Breast epithelium (tissue), 4 donors: ENCODE results near the gene NME9. TPM values are rescaled to one million over a fixed set of nuclear protein-coding genes. Genes with fewer than 3 reads are reported as not detected.

Experiments
- DNase-seq, 2 donors: peaks; one replicate each; pipeline ENCODE4 v3.0.0-alpha.2; 2019; ENCODE audit warnings: low spot score in 2 of 2
- H3K27ac ChIP-seq, 2 donors: fragments of 200-600 bp; sonication (generic) in 1 of 2; one replicate each; pipeline ENCODE4 v1.5.1; 2016 to 2019; ENCODE audit warnings: mild to moderate bottlenecking in 1 of 2
- H3K27me3 ChIP-seq, 2 donors: fragments of 200-600 bp; sonication (generic) in 1 of 2; one replicate each; pipeline versions ENCODE4 v1.5.1 to v1.6.0; 2017 to 2019; ENCODE audit warnings: control low read depth in 1 of 2, mild to moderate bottlenecking in 1 of 2
- H3K36me3 ChIP-seq: fragments of 200-600 bp; one replicate; pipeline ENCODE4 v1.5.1; 2019
- H3K4me1 ChIP-seq, 2 donors: fragments of 200-600 bp; sonication (generic); one replicate each; pipeline ENCODE4 v1.5.1; 2016 to 2019; ENCODE audit warnings: control low read depth in 1 of 2
- H3K4me3 ChIP-seq, 3 donors: fragments of 200-600 bp; sonication (generic); 1 replicate in 2 of 3; 2 replicates in 1 of 3; pipeline ENCODE4 v1.5.1; 2016 to 2019; ENCODE audit warnings: mild to moderate bottlenecking in 3 of 3, moderate library complexity in 2 of 3
- H3K9me3 ChIP-seq, 2 donors: fragments of 200-600 bp; sonication (generic) in 1 of 2; one replicate each; pipeline ENCODE4 v1.5.1; 2016 to 2019; ENCODE audit warnings: control low read depth in 1 of 2
- POLR2A ChIP-seq: fragments of 450-650 bp; IDR thresholded peaks from one replicate; pipeline ENCODE4 v1.6.1; 2016; ENCODE audit warnings: antibody characterized with exemption, mild to moderate bottlenecking, moderate library complexity
- POLR2AphosphoS5 ChIP-seq, 3 donors: sonication (generic); formaldehyde crosslinking; IDR thresholded peaks; one replicate each; pipeline ENCODE4 v1.6.1; 2017; ENCODE audit warnings: antibody characterized with exemption in 3 of 3
- intact Hi-C: fragments of 100-400 bp; cut with DNase I; formaldehyde crosslinking; loops from one replicate; pipeline ENCODE4 v1.15.1; 2023; ENCODE audit warnings: low total_unique reads
- total RNA-seq, 3 donors: library from RNA; depleted of rRNA; stranded (reverse); fragments of >200 nt; gene quantifications; one replicate each; pipeline ENCODE4 v1.1.0, GENCODE V29; 2016
- TF ChIP-seq, protein P1 (sequence below), 3 donors: fragments of 450-650 bp; IDR thresholded peaks; one replicate each; pipeline ENCODE4 v1.5.1; 2016 to 2017; ENCODE audit warnings: antibody characterized with exemption in 3 of 3, mild to moderate bottlenecking in 3 of 3, moderate library complexity in 3 of 3

The NME9 gene
- total RNA-seq, 3 donors from 2014 or later = 0.48 to 1.3 (median 0.98) TPM

DNA sequence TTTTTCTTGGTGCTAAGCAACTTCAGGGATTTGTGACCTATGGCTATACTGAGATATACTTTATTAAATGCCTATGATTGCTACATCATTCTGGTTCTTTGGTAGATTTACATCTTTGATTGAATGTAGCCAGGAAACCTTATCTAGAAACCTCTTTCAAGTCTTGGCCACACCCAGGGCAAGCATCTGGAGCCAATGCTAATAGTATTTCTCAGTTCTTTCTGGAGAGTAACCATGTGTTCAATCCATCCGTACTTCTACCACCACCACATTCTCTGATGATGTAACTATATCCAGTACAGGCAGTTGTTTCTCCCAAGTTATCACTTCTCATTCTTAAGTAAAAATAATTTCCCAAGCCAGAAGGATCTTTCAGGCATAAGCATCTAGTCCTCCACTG, 69.0 kb downstream of the NME9 start:
- H3K9me3 ChIP-seq = no peaks in the 10 kb centered on the region
- intact Hi-C loops = no loop called here
- TF ChIP-seq POLR2AphosphoS5 (IDR thresholded peaks at IDR 0.05) = no peak
- TF ChIP-seq POLR2A = no peak
- TF ChIP-seq, protein P1, sequence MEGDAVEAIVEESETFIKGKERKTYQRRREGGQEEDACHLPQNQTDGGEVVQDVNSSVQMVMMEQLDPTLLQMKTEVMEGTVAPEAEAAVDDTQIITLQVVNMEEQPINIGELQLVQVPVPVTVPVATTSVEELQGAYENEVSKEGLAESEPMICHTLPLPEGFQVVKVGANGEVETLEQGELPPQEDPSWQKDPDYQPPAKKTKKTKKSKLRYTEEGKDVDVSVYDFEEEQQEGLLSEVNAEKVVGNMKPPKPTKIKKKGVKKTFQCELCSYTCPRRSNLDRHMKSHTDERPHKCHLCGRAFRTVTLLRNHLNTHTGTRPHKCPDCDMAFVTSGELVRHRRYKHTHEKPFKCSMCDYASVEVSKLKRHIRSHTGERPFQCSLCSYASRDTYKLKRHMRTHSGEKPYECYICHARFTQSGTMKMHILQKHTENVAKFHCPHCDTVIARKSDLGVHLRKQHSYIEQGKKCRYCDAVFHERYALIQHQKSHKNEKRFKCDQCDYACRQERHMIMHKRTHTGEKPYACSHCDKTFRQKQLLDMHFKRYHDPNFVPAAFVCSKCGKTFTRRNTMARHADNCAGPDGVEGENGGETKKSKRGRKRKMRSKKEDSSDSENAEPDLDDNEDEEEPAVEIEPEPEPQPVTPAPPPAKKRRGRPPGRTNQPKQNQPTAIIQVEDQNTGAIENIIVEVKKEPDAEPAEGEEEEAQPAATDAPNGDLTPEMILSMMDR (IDR thresholded peaks at IDR 0.05) = no peak
- no peaks in the 10 kb centered on the region for H3K4me1 ChIP-seq
- H3K27ac ChIP-seq = no peak overlapping the region
- no peak for DNase-seq
- H3K27me3 ChIP-seq = no peaks in the 10 kb centered on the region
- H3K36me3 ChIP-seq = no peaks in the 10 kb centered on the region
- no peak overlapping the region for H3K4me3 ChIP-seq

DNA sequence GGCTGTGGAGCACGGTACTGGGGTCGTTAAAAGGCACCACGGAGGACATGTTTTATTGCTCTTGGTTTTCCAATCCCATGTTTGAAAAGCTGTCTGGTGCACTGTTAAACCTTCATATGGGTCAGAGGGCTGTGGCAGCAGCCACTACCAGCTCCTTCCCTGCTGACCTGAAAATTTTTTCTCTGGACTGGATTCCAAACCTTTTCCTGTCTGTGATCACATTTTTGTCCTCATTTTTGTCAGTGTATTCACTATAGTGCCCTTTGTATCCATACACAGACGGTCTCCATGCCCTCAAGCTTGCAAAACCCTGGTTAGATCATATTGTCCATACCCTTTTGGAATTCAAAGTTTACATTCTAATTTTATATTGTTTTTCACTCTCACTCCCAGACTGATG, 70.5 kb downstream of the NME9 start:
- TF ChIP-seq POLR2A (no peak), POLR2AphosphoS5 (IDR thresholded peaks at IDR 0.05) (no peak)
- TF ChIP-seq, protein P1 (IDR thresholded peaks at IDR 0.05) = no peak
- H3K9me3 ChIP-seq = no peaks in the 10 kb centered on the region
- no peaks in the 10 kb centered on the region for H3K27me3 ChIP-seq
- H3K27ac ChIP-seq = no peak overlapping the region
- no peak for DNase-seq
- intact Hi-C loops = loop anchor here (10.0 kb wide), 1 partner anchor 146 kb away; no protein-coding TSS in a partner anchor
- H3K4me3 ChIP-seq = no peak overlapping the region
- H3K36me3 ChIP-seq = no peaks in the 10 kb centered on the region
- no peaks in the 10 kb centered on the region for H3K4me1 ChIP-seq

DNA sequence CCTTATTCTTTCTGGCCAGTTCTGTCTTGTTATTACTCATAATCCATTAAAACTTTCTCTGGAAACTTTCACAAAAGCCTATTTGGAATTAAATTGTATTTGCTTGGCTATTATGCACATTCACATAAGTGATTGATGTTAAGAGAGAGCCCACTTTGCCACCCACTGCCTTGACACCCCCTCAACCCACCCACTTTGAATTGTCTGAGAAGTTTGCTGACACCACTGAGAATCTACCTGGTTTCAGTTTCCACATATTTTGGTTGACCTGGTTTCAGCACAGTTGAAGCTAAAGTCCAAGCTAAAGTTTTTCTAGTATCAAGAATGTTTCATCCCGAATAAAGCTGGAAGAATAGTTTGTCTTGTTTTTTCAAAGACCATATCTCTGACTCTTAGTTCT, 71.7 kb downstream of the NME9 start:
- intact Hi-C loops = loop anchor here (10.0 kb wide), 1 partner anchor 147 kb away; no protein-coding TSS in a partner anchor
- TF ChIP-seq POLR2A (no peak), POLR2AphosphoS5 (IDR thresholded peaks at IDR 0.05) (no peak)
- TF ChIP-seq, protein P1 (IDR thresholded peaks at IDR 0.05) = no peak

DNA sequence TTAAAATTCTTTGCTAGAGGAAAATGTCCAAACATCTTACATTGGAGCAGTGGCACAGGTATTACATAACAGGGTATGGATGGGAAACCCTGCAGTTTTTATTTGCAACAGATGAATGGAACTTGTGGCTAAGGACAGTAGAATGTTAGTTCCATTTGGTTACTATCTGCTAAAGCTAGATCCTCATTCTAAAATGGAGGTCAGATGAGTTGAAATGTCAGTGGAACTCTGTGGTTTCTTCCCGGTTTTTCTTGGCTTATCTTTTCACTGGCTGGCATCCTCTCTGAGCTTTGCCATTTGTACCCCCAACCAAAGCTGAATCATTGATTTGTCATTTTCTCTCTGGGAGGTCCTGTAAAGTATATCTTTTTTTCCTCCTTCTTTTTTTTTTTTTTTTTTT, 73.6 kb downstream of the NME9 start:
- TF ChIP-seq, protein P1 (IDR thresholded peaks at IDR 0.05) = no peak
- TF ChIP-seq POLR2AphosphoS5 (IDR thresholded peaks at IDR 0.05) (no peak), POLR2A (no peak)

More for the DNA sequence above, 71.7 kb downstream of the NME9 start:
- DNase-seq = no peak
- Histone ChIP-seq H3K36me3 (no peaks in the 10 kb centered on the region), H3K27me3 (no peaks in the 10 kb centered on the region), H3K27ac (no peak overlapping the region), H3K4me3 (no peak overlapping the region), H3K9me3 (no peaks in the 10 kb centered on the region), H3K4me1 (no peaks in the 10 kb centered on the region)

DNA sequence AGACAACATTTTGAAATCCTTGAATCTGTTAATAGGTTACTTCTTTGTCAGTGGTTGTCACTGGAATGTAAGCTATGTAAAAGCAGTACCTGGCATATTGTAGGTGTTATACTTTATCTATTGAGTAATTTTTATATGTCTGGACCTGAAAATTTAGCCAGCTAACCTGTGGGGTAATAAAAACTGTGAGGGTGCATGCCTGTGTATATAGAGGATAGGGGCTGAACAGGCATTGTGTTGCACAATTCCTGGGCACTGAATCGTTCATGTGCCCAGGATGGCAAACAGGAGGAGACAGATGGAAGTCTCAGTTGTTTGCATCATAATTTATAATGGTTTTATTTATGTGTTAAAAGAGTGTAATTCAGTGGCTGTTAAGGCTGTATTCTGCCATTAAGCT, 75.4 kb downstream of the NME9 start:
- no peak overlapping the region for H3K27ac ChIP-seq
- H3K36me3 ChIP-seq = no peaks in the 10 kb centered on the region
- intact Hi-C loops = loop anchor here (10.0 kb wide), 1 partner anchor 151 kb away; no protein-coding TSS in a partner anchor
- no peak overlapping the region for H3K4me3 ChIP-seq
- no peaks in the 10 kb centered on the region for H3K27me3 ChIP-seq
- TF ChIP-seq POLR2AphosphoS5 (IDR thresholded peaks at IDR 0.05) = no peak
- TF ChIP-seq POLR2A = no peak
- TF ChIP-seq, protein P1 (IDR thresholded peaks at IDR 0.05) = no peak
- DNase-seq = no peak
- H3K4me1 ChIP-seq = no peaks in the 10 kb centered on the region
- H3K9me3 ChIP-seq = no peaks in the 10 kb centered on the region

More for the DNA sequence above, 73.6 kb downstream of the NME9 start:
- intact Hi-C loops = loop anchor here (10.0 kb wide), 1 partner anchor 149 kb away; no protein-coding TSS in a partner anchor
- H3K4me3 ChIP-seq = no peak overlapping the region
- no peaks in the 10 kb centered on the region for H3K9me3 ChIP-seq
- H3K36me3 ChIP-seq = no peaks in the 10 kb centered on the region
- H3K27me3 ChIP-seq = no peaks in the 10 kb centered on the region
- DNase-seq = no peak
- no peaks in the 10 kb centered on the region for H3K4me1 ChIP-seq
- H3K27ac ChIP-seq = no peak overlapping the region
